ENCODE results near the gene DDA1. TPM values are rescaled to one million over a fixed set of nuclear protein-coding genes. Genes with fewer than 3 reads are reported as not detected.

Gene DDA1
- total and polyA plus RNA-seq, 9 of the 15 experiments (the other 6 are each of a cell fraction or from before 2014, with no cell fraction given): 1.4 to 83.8 (median 33.8) TPM

GRCh38 chr19:17323964-17324332, 14.6 kb downstream of the DDA1 start (continued):
- TF ChIP-seq IFI16 (CRISPR knock-in tag; IDR thresholded peaks at IDR 0.05): no peak
- no peak for TF ChIP-seq SRSF7 (optimal IDR thresholded peaks at IDR 0.05; ENCODE audit: low read depth, low read length)
- TF ChIP-seq BHLHE40 (IDR thresholded peaks at IDR 0.05; ENCODE audit: low read length): no peak
- no peak for TF ChIP-seq NR2C1 (IDR thresholded peaks at IDR 0.05)
- peak; percentile 45; the same call in 1 of the 2 replicates for TF ChIP-seq NR2C1 (tag; IDR thresholded peaks at IDR 0.05)
- no peak for TF ChIP-seq EZH2 (IDR thresholded peaks at IDR 0.05; ENCODE audit: borderline replicate concordance, low read depth, low read length)
- TF ChIP-seq NR2C2 (CRISPR knock-in tag; IDR thresholded peaks at IDR 0.05): no peak
- TF ChIP-seq NR2C2 (tag; IDR thresholded peaks at IDR 0.05): peak; percentile 51; the same call in 1 of the 2 replicates

- peaks cover 3 to 52% of the 10 kb centered on the region in 2 experiments; a peak in 4 of 5 replicates for H3K4me1 ChIP-seq (replicated peaks in 1 of 2; ENCODE audit: control insufficient read depth in 2 of 2, insufficient read depth in 2 of 2, low read length in 2 of 2)
- peak overlapping the region in 1 of 2 experiments; percentile 17; a peak in 1 of 4 replicates for H3K9ac ChIP-seq (ENCODE audit: insufficient read depth in 1 of 2, low read depth in 2 of 2, low read length in 2 of 2)
- no peaks in the 10 kb centered on the region for H3K9me3 ChIP-seq (replicated peaks; ENCODE audit: control insufficient read depth, insufficient read depth, low read depth, low read length)
- POLR2A ChIA-PET: interaction anchor here (0.5 to 6.9 kb wide), 4 partner anchors 10 to 18 kb away, joined by 3 to 41 read pairs (median 4); partner anchors contain the start of gene ANO8
- H3K79me2 ChIP-seq (ENCODE audit: control insufficient read depth, insufficient read depth, low read length): no peaks in the 10 kb centered on the region
- peaks cover 35% of the 10 kb centered on the region for H3K36me3 ChIP-seq (ENCODE audit: control insufficient read depth, insufficient read depth, low read length)
- intact Hi-C loops (cut with micrococcal nuclease): no loop called here
- no TSS peak for BruUV-seq (replicated peaks)
- CTCF ChIA-PET (ENCODE audit: low intra/inter-chr PET ratio): no interaction called here
- no peaks in the 10 kb centered on the region; the same call in 1 of the 2 replicates for H4K20me1 ChIP-seq (replicated peaks; ENCODE audit: control insufficient read depth, insufficient read depth, low read length)
- peaks cover 4% of the 10 kb centered on the region for H3K9me1 ChIP-seq (ENCODE audit: control insufficient read depth, insufficient read depth, low read length)
- H3K27ac ChIP-seq (ENCODE audit: extremely low read depth, low read depth, low read length): no peak overlapping the region
- DNase-seq (ENCODE audit: extremely low read depth in 1 of 4, low spot score in 3 of 4): no peak
- ATAC-seq: no peak
- WGBS (ENCODE audit: insufficient coverage, low coverage, missing lambda C conversion rate): 88% methylated on average over 16 of the region's 28 CpGs
- FAIRE-seq: no peak
- in situ Hi-C loops (cut with MboI): no loop called here
- no peak overlapping the region for H2AFZ ChIP-seq (ENCODE audit: low read depth, low read length)
- TF ChIP-seq ZNF395 (CRISPR knock-in tag; IDR thresholded peaks at IDR 0.05): no peak
- TF ChIP-seq POLR2G (IDR thresholded peaks at IDR 0.05; ENCODE audit: low read depth, low read length): peak; percentile 40; the same call in 1 of the 2 replicates
- H3K4me2 ChIP-seq (ENCODE audit: insufficient read depth, low read length): no peak overlapping the region
- no peak overlapping the region for H3K4me3 ChIP-seq
- no peaks in the 10 kb centered on the region for H3K27me3 ChIP-seq (ENCODE audit: control insufficient read depth in 2 of 2, insufficient read depth in 2 of 2, low read length in 2 of 2)
These were observed 15.2 kb downstream of the DDA1 start for GRCh38 chr19:17324357-17325114.

Data from K562 (cell line).